Stimulated activated CD4-positive, alpha-beta T cell treated with anti-CD3 and anti-CD28 coated beads, TNF-alpha, amount 100 ng/mL, for 4 hours (primary cell): ENCODE data around the gene DLX4.
A peak's percentile ranks its signal among the peaks of the same experiment; 100 is the strongest.

Experiments
- DNase-seq, 3 experiments: peaks; one replicate each; pipeline ENCODE4 v3.0.0-alpha.2; 2020; ENCODE audit warnings: low read depth in 3 of 3

DLX4 gene

GRCh38 chr17:49987290-49987585, 18.2 kb downstream of the DLX4 start:
- no peak for DNase-seq

GRCh38 chr17:49987681-49988441, 18.9 kb downstream of the DLX4 start:
- no peak for DNase-seq

GRCh38 chr17:49989518-49989880, 20.5 kb downstream of the DLX4 start:
- DNase-seq = no peak

GRCh38 chr17:49990331-49990730, 21.3 kb downstream of the DLX4 start:
- DNase-seq = no peak

GRCh38 chr17:49990921-49991320, 21.9 kb downstream of the DLX4 start:
- DNase-seq = no peak

- no peak for DNase-seq
Observed at GRCh38 chr17:49991409-49991808, 22.4 kb downstream of the DLX4 start.

GRCh38 chr17:49992191-49992932, 23.4 kb downstream of the DLX4 start:
- no peak for DNase-seq

- DNase-seq = no peak
Observed at GRCh38 chr17:49992933-49993422, 24.0 kb downstream of the DLX4 start.

GRCh38 chr17:49993423-49994060, 24.6 kb downstream of the DLX4 start:
- DNase-seq = no peak

- no peak for DNase-seq
Observed at GRCh38 chr17:49994085-49995054, 25.4 kb downstream of the DLX4 start.

- no peak for DNase-seq
Observed at GRCh38 chr17:49995055-49995738, 26.2 kb downstream of the DLX4 start, which contains the start of gene DLX3. Gene DLX3 (minus strand): TSS chr17:49995224. CDS start chr17:49994998, 226 bp downstream.

GRCh38 chr17:49996121-49996494, 27.1 kb downstream of the DLX4 start:
- no peak for DNase-seq

- DNase-seq = peak; percentile 49 to 61 (median 50)
Observed at GRCh38 chr17:49996495-49997300, 27.7 kb downstream of the DLX4 start.

GRCh38 chr17:49997301-49997650, 28.3 kb downstream of the DLX4 start:
- no peak for DNase-seq

GRCh38 chr17:49997773-49998703, 29.0 kb downstream of the DLX4 start:
- DNase-seq = peak; percentile 59 to 78 (median 66)

- DNase-seq = no peak
Observed at GRCh38 chr17:49998836-49999511, 30.0 kb downstream of the DLX4 start.

- DNase-seq = no peak
Observed at GRCh38 chr17:50003911-50004310, 34.9 kb downstream of the DLX4 start.

- DNase-seq = no peak
Observed at GRCh38 chr17:50009282-50009681, 40.3 kb downstream of the DLX4 start.

GRCh38 chr17:50013079-50013478, 44.1 kb downstream of the DLX4 start:
- DNase-seq = no peak
